Raji (cell line): Measurements from ENCODE around the gene AGXT.

ENCODE experiments used
- POLR2A ChIP-seq: IDR thresholded peaks from 2 replicates; pipeline ENCODE4 v1.6.1; 2011; ENCODE audit warnings: low read depth, low read length, control low read depth; ENCODE audit not compliant: insufficient read depth

AGXT gene

DNA sequence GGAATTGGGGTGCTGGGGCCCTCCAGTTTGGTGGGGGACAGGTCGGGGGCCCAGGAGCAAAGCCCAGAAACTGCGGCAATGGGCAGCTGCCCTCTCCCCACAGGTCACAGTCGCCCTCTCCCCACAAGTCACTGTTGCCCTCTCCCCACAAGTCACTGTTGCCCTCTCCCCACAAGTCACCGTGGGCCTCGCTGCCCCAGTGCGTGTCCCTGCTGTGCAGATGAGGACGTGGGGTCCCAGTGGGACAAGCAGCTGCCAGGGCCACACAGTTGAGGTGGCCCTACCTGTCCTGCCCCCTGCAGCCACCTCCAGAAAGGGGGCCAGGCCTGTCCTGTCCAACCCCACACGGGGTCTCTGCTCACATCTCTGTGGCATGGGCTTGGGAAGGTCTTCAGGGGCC lies 13.0 kb upstream of the AGXT start:
- TF ChIP-seq POLR2A, result no peak

DNA sequence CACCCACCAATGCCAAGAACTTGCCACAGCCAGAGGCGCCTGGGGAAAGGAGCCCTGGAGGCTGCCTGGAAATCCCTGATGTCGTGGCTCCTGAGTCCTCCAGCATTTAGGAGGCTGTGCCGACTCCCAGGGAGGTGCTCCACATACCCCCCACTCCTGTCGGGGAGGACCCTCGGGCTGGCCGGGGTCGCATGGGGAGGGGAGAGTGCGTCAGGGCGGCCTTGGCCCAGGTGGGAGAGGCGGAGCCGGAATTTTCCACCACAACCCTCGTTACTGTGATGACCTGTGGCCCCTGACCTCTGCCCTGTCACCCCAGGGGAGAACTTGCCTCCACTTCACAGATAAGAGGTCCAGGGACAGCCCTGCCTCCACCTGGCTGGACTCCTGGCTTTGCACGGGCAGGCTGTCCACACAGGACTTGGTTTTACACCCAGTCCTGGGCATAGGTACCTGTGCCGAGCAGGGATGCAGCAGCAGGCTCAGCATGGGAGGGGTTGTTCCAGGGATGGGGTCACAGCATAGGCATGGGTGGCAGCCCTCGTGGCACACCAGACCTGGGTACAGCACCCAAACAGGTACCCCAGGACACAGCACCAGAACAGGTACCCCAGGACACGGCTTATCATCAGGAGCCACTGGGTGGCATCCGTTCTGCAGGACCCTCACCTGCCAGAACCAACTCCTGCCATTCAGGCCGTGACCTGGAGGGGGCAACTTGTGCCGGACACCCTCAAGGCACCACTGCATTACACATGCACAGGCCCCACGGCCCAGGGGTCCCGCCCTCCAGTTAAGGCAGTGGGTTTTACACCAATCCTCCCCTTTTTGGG lies 12.3 kb upstream of the AGXT start:
- no peak for TF ChIP-seq POLR2A

DNA sequence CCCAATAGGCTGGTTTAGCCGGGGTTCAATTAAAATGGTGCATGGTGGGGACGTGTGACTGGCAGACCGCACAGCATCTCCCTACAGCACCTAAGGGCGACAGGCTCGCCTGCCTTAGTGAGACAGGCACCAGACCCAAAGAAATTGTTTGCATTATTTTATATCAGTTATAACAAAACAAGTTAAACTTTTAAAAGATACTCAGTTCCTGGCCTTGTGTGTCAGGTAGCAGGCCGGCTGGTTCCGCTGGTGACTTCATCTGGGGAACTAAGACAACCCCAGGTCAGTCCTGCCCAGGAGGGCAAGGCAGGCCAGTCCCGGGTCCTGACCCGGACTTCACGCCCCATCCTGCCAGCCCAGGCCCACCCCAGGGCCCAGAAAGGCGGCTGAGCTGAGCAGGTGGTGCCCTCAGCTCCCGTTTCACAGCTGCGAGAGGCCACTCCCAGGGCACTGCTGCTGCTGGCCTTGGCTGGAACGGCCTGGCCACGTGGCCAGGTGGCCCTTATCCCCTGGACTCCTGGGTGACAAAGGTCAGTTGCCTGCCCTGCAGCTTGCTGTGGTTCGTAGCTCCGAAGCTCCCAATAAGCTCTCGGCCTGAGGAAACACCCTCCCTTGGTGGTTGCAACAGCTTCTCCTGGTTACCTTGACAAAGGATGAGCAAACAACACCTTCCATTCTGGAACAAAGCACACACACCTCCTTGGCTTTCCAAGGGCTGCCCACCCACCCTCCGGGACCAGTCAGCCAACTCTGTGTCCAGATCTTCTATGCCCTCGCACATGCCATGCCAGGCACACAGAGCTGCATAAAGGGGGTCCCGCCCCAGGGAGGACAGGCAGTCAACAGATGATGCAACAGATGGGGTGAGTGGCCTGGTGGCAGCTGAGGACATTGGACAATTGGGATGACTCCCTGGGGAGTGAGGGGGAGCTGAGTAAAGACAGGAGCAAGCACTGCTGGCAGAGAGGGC lies 11.3 kb upstream of the AGXT start:
- TF ChIP-seq POLR2A, result no peak

DNA sequence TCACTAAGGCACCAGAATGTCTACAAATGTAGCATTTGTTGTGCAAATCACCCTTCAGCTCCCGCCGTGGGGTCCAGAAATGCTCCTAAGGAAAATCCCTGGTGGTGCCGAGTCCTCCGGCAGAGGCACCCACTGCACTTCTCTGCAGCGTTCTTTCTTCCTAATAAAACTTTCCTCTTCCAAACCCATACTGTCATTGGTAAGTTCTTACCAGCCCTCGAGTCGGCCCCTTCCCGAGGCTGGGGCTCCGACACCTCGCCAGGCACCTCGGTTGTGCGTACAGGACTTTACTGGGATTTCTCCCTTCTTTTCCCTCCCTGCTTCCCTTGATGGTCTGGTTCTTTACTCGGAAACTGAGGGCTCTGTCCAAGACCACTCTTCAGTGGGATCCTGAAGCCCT lies 10.3 kb upstream of the AGXT start:
- no peak for TF ChIP-seq POLR2A

DNA sequence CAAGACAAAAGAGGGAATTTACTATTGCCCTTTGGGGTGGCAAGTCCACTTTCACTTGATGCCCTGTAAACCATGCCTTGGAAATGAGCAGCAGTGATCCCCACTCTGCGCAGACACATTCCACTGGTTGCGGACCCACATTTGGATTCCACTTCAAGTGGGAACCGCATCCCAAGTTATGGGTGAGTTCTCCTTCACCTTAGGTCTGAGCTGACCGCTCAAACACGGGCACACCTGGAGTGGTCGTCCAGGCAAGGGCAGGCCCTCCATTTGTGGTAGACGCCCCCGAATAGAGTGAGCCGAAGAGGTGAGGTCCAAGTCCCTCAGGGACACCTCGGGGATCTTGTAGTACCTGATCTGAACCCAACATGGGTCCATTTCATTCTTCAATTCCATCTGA lies 9.8 kb upstream of the AGXT start:
- no peak for TF ChIP-seq POLR2A

DNA sequence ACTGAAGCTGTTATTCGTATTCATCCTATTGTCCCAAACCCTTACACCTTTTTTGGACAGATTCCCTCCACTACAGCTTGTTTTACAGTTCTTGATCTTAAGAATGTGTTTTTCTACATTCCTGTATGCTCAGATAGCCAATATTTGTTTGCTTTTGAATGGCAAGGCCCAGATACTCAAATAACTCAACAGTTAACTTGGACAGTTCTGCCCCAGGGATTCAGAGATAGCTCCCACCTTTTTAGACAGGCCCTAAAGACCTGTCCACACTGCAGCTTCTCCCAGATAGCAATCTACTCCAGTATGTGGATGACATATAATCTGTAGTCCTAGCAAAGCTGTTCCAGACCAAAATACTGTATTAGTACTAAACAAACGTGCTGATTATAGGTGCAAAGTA lies 7.1 kb upstream of the AGXT start:
- TF ChIP-seq POLR2A, result no peak

DNA sequence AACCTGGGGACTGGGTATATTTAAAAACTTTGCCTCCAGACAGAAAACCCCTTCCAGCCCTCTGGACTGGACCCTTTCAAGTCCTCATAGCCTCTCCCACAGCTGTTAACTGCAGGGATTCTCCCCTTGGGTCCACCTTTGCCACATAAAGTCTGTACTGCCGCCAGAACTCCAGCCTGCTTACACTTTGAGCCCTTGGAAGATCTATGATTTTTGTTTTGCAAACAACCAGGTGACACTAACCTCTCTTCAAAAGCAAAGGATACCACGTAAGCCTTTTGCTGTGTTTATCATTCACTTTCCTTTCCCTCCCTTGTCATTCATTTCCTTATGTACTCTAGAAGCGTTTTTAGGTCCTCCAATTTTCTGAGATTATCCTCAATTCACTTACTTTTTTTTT lies 4.1 kb upstream of the AGXT start:
- TF ChIP-seq POLR2A, result no peak

DNA sequence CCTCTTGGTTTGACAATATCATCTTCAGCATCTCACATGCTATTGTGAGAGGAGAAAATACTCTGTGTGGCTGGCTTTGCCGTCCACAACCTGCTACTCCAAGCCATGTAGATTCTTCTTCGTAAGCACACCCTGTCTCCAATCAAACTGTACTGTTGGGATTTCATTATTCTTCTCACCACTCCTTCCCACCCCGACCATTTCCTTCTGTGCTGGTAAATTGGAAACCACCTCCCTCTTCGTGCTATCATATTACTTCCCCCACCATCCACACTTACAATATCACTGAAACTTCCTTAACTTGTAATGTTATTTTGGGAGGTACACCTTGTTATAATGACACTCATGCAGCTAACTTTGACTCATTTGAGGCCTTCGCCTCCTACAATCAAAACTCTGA lies 3.2 kb upstream of the AGXT start:
- no peak for TF ChIP-seq POLR2A

DNA sequence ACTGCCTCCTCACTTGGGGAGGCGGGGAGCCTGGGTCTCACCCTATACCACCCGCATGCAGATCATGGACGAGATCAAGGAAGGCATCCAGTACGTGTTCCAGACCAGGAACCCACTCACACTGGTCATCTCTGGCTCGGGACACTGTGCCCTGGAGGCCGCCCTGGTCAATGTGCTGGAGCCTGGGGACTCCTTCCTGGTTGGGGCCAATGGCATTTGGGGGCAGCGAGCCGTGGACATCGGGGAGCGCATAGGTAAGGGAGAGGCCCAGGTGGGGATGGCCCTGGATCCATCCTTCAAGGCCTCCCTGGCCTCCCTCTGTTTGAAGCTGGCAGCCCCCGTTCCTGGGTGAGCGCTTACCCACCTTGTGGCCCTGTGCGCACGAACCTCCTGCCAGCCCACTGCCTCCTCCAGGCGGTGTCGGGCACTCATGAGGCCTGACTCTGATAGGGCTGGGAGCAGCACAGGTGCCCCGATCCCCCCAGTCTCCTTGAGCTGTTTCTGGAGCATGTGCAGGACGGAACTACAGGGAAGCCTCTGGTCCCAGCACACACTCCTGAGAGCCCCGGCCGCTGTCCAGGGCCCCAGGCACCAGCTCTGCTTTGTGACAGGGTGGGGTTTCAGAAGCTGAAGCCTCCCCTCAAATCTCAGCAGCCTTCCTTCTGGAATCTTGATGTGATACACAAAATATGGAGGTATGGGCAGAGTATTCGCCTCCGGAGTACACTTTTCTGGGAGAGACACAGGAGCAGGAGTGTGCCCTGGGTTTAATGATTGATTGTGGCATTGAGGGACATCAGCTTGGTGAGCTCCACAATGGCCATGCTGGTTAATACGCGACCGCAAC lies 708 bp downstream of the AGXT start:
- no peak for TF ChIP-seq POLR2A

DNA sequence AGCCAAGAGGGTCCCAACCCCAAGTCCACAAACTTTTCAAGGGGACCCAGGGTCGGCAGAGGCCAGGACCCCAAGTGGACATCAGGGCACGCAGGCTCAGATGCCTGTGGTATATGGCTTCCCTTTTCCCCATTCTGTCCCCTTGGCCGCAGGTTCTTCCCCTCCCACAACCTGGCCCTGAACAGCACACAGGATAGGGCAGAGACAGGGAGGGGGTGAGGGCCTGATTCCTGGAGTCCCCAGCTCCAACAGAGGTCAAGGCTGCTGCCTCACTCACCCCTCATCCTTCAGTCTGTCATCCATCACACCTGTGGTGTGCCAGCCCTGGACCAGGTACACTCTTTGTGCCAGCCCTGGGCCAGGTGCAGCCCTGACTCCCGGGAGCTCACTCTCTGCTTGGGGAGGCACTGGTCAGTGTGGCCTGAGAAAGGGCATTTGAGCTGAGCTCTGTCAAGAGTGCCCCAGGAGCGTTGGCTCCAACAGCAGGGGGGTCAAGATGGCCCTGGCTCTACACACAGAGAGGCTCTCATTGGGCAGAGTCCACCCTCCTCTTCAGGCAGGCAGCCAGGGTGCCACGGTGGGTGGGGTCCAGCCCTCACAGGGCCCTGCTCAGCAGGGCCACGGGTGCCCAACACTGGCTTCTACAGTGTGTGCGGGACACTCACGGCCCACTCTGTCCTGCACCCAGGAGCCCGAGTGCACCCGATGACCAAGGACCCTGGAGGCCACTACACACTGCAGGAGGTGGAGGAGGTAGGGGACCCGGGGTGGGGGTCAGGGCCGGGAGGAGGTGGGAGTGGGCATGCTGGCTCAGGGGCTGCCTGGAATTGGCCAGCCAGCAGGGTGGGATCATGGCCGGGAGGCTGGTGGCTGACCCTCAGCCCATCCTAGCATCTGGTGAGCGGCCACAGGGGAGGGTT lies 1.6 kb downstream of the AGXT start:
- TF ChIP-seq POLR2A, result no peak

DNA sequence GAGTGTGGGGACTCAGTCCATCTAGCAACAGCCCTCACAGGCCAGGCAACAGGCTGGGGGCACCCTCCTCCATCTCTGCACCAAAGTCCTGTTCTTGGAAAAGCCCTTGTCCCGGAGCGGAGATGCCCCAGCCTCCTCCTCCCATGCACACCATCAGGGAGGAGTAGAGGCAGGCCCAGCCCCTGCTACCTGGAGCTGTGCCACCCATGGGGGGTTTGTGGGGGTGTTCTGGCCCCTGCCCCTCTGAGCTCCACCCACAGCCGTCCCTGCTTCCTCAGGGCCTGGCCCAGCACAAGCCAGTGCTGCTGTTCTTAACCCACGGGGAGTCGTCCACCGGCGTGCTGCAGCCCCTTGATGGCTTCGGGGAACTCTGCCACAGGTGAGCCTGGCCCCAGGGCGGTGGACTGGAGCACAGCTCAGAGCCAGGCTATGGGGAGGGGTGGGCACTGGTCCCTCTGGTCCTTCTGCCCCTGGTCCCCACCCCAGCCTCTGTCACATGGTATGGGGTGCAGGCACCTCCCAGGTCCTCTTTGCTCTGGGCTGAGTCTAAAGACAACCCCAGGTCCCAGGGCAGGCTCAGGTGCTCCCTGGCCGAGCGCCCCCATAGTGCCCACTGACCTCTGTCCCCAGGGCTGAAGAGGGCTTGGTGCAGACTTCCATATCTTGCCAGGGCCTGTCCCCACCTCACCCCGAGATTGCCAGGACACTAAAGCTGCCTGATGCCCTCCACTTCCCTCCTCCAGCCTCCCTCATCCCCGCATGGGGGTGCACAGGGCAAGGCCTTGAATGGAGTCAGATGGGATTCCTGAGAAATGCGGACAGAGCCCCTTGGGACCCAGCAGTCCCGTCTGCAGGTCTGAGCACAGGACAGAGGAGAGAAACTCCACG lies 2.7 kb downstream of the AGXT start:
- TF ChIP-seq POLR2A, result no peak

DNA sequence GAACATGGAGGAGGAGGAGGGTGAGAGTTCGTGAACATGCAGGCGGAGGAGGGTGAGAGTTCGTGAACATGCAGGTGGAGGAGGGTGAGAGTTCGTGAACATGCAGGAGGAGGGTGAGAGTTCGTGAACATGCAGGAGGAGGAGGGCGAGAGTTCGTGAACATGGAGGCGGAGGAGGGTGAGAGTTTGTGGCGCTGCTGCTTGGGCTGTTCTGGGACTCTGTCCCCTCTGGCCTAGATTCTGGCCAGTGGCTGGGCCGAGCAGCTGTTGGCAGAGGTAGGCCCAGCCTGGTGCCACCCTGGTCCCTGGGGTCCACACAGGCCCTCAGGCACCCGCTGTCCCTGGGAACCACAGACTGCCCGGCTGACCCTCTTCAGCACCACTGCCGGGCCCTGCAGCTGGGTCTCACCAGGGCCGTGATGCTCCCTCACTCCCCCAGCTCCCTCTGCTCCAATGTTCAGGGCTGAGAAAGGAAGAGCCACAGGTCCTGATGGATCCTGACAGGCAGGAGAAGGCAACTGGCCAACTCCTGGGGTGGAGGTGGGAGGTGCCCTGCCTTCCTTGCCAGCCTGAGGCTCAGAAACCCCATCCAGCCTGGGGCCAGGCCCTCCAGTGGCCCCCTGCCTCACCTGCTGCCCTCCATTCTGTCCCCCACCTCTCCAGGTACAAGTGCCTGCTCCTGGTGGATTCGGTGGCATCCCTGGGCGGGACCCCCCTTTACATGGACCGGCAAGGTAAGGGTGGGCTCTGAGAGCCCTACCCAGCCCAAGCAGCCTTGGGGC lies 3.9 kb downstream of the AGXT start:
- no peak for TF ChIP-seq POLR2A
